GM20000 (cell line): ENCODE data around the gene CEP85.

Experiments used
- DNase-seq: peaks from one replicate; pipeline ENCODE4 v3.0.0; 2012; ENCODE audit warnings: low spot score
- TF ChIP-seq, protein P1 (sequence below): IDR thresholded peaks from 2 replicates; pipeline ENCODE4 v1.5.1; 2012; ENCODE audit warnings: mild to moderate bottlenecking, control low read depth; ENCODE audit errors: extremely low read depth, missing control alignments

CEP85 gene

DNA sequence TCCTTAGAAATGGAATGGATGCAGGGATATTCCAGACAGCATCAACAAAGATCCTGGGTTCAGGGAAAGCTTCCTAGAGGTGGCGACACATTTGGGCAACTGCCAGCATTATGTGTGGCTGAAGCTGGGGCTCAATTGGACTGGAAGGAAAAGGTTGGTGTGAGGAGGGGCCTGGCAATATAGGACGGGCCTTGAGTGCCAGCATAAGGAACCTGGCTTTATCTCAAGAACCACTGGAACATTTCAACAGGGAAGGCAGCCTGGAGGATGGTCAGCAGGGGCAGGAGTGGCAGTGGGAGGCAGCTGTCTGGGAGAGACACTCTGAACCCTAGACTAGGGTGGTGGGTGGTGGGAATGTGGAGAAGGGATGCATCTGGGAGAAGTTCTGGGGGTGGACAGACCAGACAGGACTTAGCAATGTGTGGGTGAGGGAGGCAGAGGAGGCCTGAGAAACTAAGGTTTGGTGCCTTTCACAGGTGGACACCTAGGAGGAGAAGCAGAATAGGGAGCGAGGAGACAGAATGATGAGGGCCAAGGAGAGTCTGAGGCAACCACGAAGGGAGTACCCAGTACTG, 49.4 kb downstream of the CEP85 start:
- no peak for DNase-seq
- TF ChIP-seq, protein P1, sequence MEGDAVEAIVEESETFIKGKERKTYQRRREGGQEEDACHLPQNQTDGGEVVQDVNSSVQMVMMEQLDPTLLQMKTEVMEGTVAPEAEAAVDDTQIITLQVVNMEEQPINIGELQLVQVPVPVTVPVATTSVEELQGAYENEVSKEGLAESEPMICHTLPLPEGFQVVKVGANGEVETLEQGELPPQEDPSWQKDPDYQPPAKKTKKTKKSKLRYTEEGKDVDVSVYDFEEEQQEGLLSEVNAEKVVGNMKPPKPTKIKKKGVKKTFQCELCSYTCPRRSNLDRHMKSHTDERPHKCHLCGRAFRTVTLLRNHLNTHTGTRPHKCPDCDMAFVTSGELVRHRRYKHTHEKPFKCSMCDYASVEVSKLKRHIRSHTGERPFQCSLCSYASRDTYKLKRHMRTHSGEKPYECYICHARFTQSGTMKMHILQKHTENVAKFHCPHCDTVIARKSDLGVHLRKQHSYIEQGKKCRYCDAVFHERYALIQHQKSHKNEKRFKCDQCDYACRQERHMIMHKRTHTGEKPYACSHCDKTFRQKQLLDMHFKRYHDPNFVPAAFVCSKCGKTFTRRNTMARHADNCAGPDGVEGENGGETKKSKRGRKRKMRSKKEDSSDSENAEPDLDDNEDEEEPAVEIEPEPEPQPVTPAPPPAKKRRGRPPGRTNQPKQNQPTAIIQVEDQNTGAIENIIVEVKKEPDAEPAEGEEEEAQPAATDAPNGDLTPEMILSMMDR, result no peak

DNA sequence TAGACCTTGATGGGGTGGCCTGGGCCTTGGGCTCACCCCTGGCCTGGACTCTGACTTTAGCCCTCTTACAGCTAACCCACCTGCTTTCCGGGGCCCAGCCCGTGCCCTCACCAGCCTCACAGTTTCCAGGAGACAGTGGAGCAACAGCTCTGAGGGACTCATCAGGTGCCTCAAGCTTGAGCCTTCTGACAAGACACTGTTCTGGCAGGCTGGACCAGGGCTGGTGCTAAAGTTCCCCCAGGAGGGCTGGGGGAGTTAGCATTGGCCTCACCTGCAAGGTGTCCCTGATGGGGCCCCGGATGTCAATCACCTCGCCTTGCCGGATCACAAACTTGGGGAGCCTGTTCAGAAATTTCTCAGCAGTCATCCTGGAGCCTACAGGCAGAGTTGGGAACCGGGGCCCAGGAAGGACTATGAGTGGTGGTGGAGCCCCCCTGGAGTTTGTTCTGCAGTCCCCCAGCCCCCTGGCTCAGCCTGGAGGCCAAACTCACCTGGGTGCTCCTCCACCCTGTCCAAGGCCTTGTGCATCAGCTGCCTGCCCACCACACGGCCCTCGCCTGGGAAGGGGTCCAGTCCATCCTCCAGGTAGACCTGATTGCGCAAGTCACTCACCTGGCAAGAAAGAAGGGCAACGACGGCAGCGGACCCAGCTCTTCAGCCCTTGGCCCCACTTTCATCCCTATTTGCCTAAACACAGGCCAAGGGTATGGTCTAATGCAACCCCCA, 50.0 kb downstream of the CEP85 start:
- TF ChIP-seq, protein P1, result no peak
- no peak for DNase-seq

DNA sequence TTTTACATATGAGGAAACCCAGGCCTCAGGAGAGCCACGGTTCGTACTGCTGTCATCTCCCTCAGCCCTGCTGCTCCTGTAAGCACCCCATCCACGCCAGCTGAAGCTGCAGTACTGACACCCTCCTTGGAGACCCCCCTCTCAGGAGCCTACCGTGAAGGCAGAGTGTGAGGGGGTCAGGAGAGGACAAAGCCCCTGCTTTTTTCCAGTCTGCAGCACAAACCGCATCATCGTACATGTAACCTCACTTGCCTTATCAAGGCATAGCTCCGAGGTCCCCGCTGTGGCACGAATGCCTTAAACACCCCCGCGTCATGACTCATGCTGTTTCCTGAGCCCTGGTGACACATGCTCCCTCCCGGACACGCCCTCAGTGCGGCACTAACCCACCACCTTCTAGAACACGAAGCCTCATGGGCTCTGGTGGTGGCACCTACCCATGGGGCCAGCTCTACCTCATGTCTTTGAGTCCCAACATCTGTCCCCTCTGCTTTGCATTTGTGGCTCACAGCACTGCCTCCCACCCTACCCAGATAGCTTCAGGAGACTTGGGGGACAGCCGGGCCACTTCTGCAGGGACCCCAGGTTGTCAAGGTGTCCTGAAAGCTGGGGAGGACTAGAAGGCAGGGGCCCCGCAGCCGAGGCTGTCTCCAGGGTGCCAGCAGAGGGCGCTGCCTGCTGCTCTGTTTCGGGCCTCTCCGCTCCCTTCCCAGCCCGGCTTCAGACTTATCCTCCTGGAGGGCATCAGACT, 50.8 kb downstream of the CEP85 start:
- peak; percentile 84 for DNase-seq
- TF ChIP-seq, protein P1, result peak; percentile 91

DNA sequence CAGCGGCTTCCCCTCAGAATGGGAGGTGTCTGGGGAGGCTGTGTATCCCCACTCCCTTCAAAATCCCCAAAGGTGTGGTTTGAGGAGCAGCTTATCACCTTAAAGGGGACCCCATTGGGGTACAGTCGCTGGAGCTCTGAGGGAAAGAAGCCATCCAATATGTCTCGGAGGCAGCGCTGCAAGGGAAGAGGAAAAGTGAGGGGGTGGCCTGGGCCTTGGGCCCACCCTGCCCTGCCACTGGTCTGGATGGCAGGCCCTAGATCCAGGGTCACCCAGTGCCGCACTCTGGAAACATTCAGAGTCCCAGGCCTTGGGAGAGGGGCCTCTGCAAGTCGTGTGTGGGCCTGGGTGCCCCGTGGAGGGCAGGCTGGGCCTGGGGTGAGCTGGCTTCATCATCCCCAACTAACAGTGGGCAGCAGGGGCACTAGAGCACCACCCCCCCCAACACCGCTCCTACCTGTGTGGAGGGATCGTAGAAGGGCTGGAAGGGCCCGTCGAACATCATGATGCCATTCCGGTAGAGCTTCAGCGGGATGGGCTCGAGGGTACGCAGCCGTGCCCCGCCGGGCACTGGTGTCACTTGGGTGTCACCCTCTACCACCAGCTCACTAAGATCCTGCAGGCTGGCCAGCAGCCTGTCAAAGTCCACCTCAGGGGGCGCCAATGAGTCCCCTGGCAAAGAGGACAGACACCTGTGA, 51.5 kb downstream of the CEP85 start:
- TF ChIP-seq, protein P1, result peak; percentile 53
- peak; percentile 73 for DNase-seq

DNA sequence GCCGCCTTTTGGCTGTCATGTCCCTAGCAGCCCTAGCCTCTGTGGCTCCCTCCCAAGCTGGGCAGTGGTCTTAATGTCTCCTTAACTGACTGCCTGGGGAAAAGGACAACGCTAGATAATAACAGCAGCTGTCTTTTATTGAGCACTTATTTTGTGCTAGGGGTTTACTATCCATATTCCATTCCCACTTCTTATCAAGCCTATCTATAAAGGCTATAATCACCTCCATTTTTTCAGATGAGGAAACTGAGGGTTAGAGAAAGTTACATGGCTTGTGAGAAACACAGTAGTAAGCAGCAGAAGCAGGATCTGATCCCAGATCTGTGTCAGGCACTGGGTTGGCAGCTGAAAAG, 52.0 kb downstream of the CEP85 start:
- TF ChIP-seq, protein P1, result no peak
- DNase-seq, result no peak

DNA sequence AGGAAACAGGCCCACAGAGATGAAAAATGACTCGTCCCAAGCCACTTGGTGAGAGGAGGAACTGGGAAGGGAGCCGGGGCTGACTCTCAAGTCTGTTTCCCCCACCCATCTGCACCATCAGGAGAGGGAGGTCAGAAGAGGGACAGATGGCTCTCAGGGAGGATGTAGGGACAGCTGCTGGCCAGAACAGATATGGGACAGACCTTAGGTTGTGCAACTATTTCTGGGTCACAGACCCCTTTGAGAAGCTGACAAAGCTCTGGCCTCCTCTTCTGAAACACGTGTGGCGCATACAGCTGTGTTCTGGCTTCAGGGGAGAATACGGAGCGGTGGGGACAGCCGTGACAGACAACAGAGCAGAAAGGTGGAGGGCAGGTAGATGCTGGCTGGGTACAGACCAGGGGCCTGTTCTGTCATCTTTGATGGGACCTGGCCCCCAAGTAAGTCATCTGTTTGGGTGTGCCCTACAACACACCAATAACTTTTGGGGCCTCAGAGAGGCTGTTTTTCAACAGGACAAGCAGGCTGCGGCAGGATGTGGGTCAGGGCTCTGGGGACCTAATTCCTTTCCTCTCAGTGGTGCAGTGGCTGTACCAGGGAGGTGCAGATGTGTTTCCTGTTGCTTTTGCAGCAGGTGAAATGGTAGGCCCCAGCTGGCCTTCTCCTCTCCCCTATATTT, 53.2 kb downstream of the CEP85 start:
- TF ChIP-seq, protein P1, result no peak

More for the DNA sequence above, 53.2 kb downstream of the CEP85 start:
- peak; percentile 73 for DNase-seq
